T-helper 1 cell treated with Interleukin-12 subunit alpha and Interleukin-12 subunit beta and Interleukin-4 antibody, amounts not matched to agents 30 μg/mL and 1 μg/mL, for 36 hours (primary cell): ENCODE measurements around the gene INPP5A.

Experiments used
- H3K27ac Mint-ChIP-seq: one replicate; pipeline ENCODE4 v1.8.0; 2021; ENCODE audit warnings: mild to moderate bottlenecking, mixed read lengths
- H3K27me3 Mint-ChIP-seq: one replicate; pipeline ENCODE4 v1.8.0; 2021; ENCODE audit warnings: low read depth, mixed read lengths
- H3K36me3 Mint-ChIP-seq: one replicate; pipeline ENCODE4 v1.8.0; 2021; ENCODE audit warnings: low read depth, mixed read lengths
- H3K4me1 Mint-ChIP-seq: one replicate; pipeline ENCODE4 v1.8.0; 2021; ENCODE audit warnings: low read depth, mixed read lengths
- H3K4me3 Mint-ChIP-seq: one replicate; pipeline ENCODE4 v1.8.0; 2021; ENCODE audit warnings: mild to moderate bottlenecking, moderate library complexity, mixed read lengths
- H3K9me3 Mint-ChIP-seq: one replicate; pipeline ENCODE4 v1.8.0; 2021; ENCODE audit warnings: mixed read lengths

INPP5A gene

GRCh38 chr10:132777441-132777840 is 239.9 kb downstream of the INPP5A start:
- no peaks in the 10 kb centered on the region for H3K4me1 Mint-ChIP-seq
- no peaks in the 10 kb centered on the region for H3K9me3 Mint-ChIP-seq
- H3K4me3 Mint-ChIP-seq = no peak overlapping the region

GRCh38 chr10:132779549-132780294 is 242.1 kb downstream of the INPP5A start:
- H3K27me3 Mint-ChIP-seq = peaks cover 15% of the 10 kb centered on the region
- peaks cover 10% of the 10 kb centered on the region for H3K36me3 Mint-ChIP-seq
- no peak overlapping the region for H3K4me3 Mint-ChIP-seq
- H3K4me1 Mint-ChIP-seq = no peaks in the 10 kb centered on the region
- H3K9me3 Mint-ChIP-seq = no peaks in the 10 kb centered on the region
- no peak overlapping the region for H3K27ac Mint-ChIP-seq

More at GRCh38 chr10:132777441-132777840, 239.9 kb downstream of the INPP5A start:
- Mint-ChIP-seq H3K27ac (no peak overlapping the region), H3K27me3 (no peaks in the 10 kb centered on the region), H3K36me3 (peaks cover 2% of the 10 kb centered on the region)

GRCh38 chr10:132780356-132780755 is 242.8 kb downstream of the INPP5A start:
- H3K4me3 Mint-ChIP-seq = no peak overlapping the region
- H3K4me1 Mint-ChIP-seq = no peaks in the 10 kb centered on the region
- no peaks in the 10 kb centered on the region for H3K9me3 Mint-ChIP-seq
- peaks cover 15% of the 10 kb centered on the region for H3K27me3 Mint-ChIP-seq
- peaks cover 10% of the 10 kb centered on the region for H3K36me3 Mint-ChIP-seq
- H3K27ac Mint-ChIP-seq = no peak overlapping the region

- no peak overlapping the region for H3K4me3 Mint-ChIP-seq
- peaks cover 15% of the 10 kb centered on the region for H3K27me3 Mint-ChIP-seq
- peaks cover 10% of the 10 kb centered on the region for H3K36me3 Mint-ChIP-seq
- no peak overlapping the region for H3K27ac Mint-ChIP-seq
- H3K9me3 Mint-ChIP-seq = no peaks in the 10 kb centered on the region
- no peaks in the 10 kb centered on the region for H3K4me1 Mint-ChIP-seq
Measured at GRCh38 chr10:132781556-132781955, 244.0 kb downstream of the INPP5A start.

GRCh38 chr10:132783165-132783939 is 245.8 kb downstream of the INPP5A start:
- peak overlapping the region; percentile 68 for H3K27ac Mint-ChIP-seq
- H3K4me3 Mint-ChIP-seq = no peak overlapping the region
- H3K4me1 Mint-ChIP-seq = no peaks in the 10 kb centered on the region
- H3K36me3 Mint-ChIP-seq = peaks cover 10% of the 10 kb centered on the region
- H3K27me3 Mint-ChIP-seq = peaks cover 15% of the 10 kb centered on the region
- H3K9me3 Mint-ChIP-seq = no peaks in the 10 kb centered on the region

GRCh38 chr10:132783940-132784865 is 246.6 kb downstream of the INPP5A start:
- Mint-ChIP-seq H3K9me3 (no peaks in the 10 kb centered on the region), H3K4me1 (no peaks in the 10 kb centered on the region), H3K27ac (peak overlapping the region; percentile 68), H3K36me3 (peaks cover 10% of the 10 kb centered on the region), H3K4me3 (no peak overlapping the region), H3K27me3 (peaks cover 19% of the 10 kb centered on the region)

- Mint-ChIP-seq H3K4me1 (no peaks in the 10 kb centered on the region), H3K27ac (no peak overlapping the region), H3K27me3 (peaks cover 19% of the 10 kb centered on the region), H3K9me3 (no peaks in the 10 kb centered on the region), H3K4me3 (no peak overlapping the region), H3K36me3 (peaks cover 10% of the 10 kb centered on the region)
Measured at GRCh38 chr10:132784866-132785722, 247.5 kb downstream of the INPP5A start.

GRCh38 chr10:132785723-132786475 is 248.3 kb downstream of the INPP5A start, which contains the start of gene NKX6-2:
Gene NKX6-2 (minus strand): TSS chr10:132786147. CDS start chr10:132785948, 199 bp downstream.
- Mint-ChIP-seq H3K9me3 (no peaks in the 10 kb centered on the region), H3K27ac (no peak within 1 kb of the TSS), H3K4me3 (no peak within 1 kb of the TSS), H3K27me3 (peaks cover 22% of the 10 kb centered on the region), H3K36me3 (peaks cover 10% of the 10 kb centered on the region), H3K4me1 (no peaks in the 10 kb centered on the region)

- no peaks in the 10 kb centered on the region for H3K9me3 Mint-ChIP-seq
- peaks cover 22% of the 10 kb centered on the region for H3K27me3 Mint-ChIP-seq
- peaks cover 10% of the 10 kb centered on the region for H3K36me3 Mint-ChIP-seq
- no peaks in the 10 kb centered on the region for H3K4me1 Mint-ChIP-seq
- no peak overlapping the region for H3K27ac Mint-ChIP-seq
- no peak overlapping the region for H3K4me3 Mint-ChIP-seq
Measured at GRCh38 chr10:132786476-132786883, 248.9 kb downstream of the INPP5A start.

- H3K27ac Mint-ChIP-seq = no peak overlapping the region
- no peak overlapping the region for H3K4me3 Mint-ChIP-seq
- peaks cover 10% of the 10 kb centered on the region for H3K36me3 Mint-ChIP-seq
- no peaks in the 10 kb centered on the region for H3K9me3 Mint-ChIP-seq
- no peaks in the 10 kb centered on the region for H3K4me1 Mint-ChIP-seq
- H3K27me3 Mint-ChIP-seq = peaks cover 22% of the 10 kb centered on the region
Measured at GRCh38 chr10:132786884-132787494, 249.4 kb downstream of the INPP5A start.

GRCh38 chr10:132787495-132788179 is 250.1 kb downstream of the INPP5A start:
- Mint-ChIP-seq H3K27me3 (peaks cover 22% of the 10 kb centered on the region), H3K27ac (no peak overlapping the region), H3K4me3 (no peak overlapping the region), H3K4me1 (no peaks in the 10 kb centered on the region), H3K9me3 (no peaks in the 10 kb centered on the region), H3K36me3 (peaks cover 9% of the 10 kb centered on the region)

GRCh38 chr10:132788180-132788830 is 250.7 kb downstream of the INPP5A start:
- Mint-ChIP-seq H3K27ac (no peak overlapping the region), H3K9me3 (no peaks in the 10 kb centered on the region), H3K36me3 (peaks cover 4% of the 10 kb centered on the region), H3K4me1 (no peaks in the 10 kb centered on the region), H3K27me3 (peaks cover 15% of the 10 kb centered on the region), H3K4me3 (no peak overlapping the region)
